DMS 273 (cell line): Measurements from ENCODE around the gene MYO5A.
"Not testable (repeated sequence)": the region's sequence is repeated elsewhere in the genome, so short reads cannot be mapped to it uniquely, and the experiment has no call there.

Experiments used
- DNase-seq: peaks from one replicate; lab custom pipeline; 2025; ENCODE audit not compliant: unreplicated experiment; lab: John Stamatoyannopoulos, UW

Gene MYO5A

DNA sequence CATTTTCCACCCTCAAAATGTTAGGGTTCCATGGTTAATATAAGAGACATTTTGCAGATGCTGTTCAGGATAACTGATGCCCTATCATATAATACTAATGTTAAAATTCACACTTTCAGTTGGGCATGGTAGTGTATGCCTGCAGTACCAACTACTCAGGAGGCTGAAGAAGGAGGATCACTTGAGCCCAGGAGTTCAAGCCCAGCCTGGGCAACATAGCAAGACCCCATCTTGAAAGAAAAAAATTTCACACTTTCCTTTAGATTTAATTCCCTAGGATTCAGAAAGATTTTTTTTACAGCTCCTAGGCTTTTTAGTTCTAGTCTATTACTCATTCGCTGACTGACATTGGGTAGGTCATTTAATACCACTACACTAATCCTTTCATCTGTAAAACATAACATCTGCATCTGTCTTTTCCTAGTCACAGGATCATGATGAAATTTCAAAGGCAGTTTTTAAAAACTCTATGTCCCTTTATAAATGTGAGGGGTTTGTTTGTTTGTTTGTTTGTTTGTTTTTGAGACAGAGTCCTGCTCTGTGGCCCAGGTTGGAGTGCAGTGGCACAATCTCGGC, 103.7 kb downstream of the MYO5A start:
- DNase-seq: no peak

GRCh38 chr15:52423852-52424251, 104.8 kb downstream of the MYO5A start:
- DNase-seq: no peak

GRCh38 chr15:52422001-52422400, 106.7 kb downstream of the MYO5A start:
- DNase-seq: no peak

DNA sequence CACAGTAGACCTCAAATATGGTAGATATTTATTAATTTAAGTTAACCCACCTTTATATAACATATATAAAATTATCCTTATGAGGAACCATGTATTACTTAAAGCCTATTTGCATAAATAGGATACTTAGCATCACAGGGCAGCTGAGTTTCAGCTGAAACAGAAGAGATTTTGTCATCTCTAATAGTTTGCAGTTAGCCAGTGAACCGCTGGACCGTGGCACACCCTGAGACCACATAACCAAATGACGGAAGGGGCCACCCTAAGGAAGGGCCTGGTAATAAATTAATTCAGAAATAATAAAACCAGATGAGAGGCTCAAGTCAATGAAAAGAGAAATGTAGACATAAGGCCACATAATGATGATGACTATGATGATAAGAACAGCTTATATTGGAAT, 107.7 kb downstream of the MYO5A start:
- DNase-seq: no peak

DNA sequence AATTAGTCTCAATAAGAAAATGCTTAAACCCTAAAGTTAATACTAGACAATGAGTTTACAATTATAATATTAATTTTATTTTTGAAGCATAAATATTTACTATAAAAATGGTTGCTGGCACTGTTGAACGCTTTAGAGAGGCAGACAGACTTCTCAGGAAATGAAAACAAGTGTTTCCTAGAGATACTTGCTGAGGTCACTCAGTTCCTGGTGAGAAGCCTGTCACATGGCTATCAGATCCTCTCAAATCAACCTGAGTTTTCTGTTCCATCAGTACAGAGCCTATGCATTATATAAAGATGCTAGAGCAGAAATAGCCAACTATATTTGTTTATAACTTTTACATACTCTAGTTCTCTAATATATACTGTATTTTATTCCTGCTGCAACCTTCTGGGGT, 109.2 kb downstream of the MYO5A start:
- DNase-seq: no peak

GRCh38 chr15:52417957-52418356, 110.7 kb downstream of the MYO5A start:
- DNase-seq: no peak

DNA sequence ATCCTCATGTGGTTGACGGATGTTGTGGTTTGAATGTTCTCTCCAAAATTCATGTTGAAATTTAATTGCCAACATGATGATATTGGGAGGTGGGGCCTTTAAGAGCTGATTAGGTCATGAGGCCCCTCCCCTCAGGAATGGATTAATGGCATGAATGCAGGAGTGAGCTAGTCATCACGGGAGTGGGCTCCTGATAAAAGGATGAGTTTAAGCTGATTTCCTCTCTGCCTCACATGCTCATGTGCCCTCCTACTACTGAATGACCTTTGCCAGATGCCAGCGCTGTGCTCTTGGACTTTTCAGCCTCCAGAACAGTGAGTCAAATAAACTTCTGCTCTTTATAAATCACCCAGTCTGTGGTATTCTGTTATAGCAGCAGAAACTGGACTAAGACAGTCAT, 111.2 kb downstream of the MYO5A start:
- DNase-seq: no peak

DNA sequence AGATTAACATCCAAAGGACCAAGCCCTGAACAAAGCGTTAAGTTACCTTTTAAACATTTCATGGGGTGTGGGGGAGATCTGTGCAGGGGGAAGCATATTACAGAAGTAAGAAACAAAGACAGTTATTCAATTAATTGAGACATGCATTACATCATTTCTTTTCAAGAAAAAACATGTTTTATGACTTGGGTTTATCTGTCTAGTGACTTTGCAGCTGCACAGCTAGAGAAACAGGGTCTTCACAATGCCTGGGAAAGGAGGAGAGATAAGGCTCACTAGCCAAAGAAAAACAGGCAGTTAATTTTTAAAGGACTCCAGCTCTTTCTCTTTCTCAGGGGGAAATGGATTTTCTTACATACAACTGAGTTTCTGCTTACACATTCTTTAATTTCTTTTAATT, 112.1 kb downstream of the MYO5A start:
- not testable (repeated sequence) for DNase-seq

DNA sequence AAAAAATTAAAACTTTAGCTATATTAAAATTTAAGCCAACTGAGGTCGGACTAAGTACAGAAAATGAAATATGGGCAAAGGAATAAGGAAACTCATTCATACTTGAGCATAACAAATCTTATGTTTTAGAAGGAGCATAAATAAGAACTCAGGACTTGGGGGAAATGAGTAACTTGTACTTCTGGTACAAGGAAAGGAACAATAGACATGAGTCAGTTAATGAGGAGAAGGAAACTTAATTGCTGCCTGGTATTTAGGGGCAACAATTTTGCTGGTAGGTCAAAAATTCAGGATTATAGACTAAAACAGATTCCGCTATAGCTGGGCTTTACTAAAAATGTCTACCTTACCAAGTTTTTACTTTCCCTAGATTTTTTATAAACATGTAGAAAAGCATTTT, 113.1 kb downstream of the MYO5A start:
- no peak for DNase-seq

DNA sequence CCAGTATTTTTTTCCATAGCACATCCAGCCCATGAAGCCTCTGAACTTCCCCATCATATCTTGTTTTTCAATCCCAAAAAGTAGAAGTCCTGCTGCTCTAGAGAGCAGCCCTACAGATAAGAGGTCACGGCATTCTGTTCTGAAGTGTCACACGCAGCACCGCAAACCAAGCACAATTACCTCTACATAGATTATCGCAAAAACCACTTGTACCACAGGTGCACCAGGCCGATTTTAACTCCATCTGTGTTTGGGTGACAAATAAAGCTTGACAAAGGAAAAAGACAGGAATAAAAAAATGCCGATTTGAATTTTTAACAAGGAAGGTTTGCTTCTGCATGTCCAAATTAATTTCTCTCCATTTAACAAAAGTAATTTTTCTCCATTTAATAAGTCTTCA, 113.7 kb downstream of the MYO5A start:
- no peak for DNase-seq

DNA sequence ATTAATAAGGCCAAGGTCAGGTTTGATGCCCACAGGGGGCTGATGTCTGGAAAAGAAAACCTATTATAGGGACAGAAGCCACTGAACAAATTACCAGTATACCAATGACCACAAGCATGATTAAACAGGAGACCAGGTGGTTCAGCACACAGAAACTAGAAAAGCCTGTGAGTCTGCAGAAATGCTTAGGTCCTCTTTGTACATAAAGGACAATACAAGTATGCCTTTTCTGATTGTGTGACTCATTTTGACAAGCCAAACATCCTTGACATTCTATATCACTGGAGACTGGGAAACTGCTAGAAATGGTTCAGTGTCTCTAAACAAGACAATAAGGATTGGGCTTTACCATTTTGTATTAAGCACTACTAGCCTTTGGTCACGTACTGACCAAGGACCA, 119.9 kb downstream of the MYO5A start:
- no peak for DNase-seq

- DNase-seq: no peak
Measured at GRCh38 chr15:52407374-52407773, 121.3 kb downstream of the MYO5A start.

DNA sequence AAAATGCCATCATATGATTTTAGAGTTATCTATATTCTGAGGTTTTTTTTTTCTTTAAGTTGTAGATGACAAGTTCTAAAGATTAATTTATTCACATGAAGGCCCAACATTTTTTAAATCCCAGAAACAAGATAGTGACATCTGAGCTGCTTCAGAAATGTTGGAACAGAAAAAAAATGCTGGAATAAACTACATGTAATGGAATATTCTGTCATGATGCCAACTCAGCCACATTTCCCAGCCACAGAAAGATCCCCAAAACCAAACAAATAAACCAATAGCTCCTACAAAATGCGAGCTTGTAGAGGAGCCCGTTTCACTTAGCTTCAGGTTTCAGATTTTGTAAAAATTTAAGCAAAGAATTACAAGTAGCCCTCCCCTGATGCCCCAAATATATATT, 122.1 kb downstream of the MYO5A start:
- no peak for DNase-seq

GRCh38 chr15:52405856-52406255, 122.8 kb downstream of the MYO5A start:
- DNase-seq: no peak

GRCh38 chr15:52397118-52397517, 131.6 kb downstream of the MYO5A start:
- DNase-seq: no peak

GRCh38 chr15:52394118-52394517, 134.6 kb downstream of the MYO5A start:
- DNase-seq: no peak

GRCh38 chr15:52392008-52392687, 136.5 kb downstream of the MYO5A start:
- DNase-seq: no peak

GRCh38 chr15:52391069-52391468, 137.6 kb downstream of the MYO5A start:
- no peak for DNase-seq

DNA sequence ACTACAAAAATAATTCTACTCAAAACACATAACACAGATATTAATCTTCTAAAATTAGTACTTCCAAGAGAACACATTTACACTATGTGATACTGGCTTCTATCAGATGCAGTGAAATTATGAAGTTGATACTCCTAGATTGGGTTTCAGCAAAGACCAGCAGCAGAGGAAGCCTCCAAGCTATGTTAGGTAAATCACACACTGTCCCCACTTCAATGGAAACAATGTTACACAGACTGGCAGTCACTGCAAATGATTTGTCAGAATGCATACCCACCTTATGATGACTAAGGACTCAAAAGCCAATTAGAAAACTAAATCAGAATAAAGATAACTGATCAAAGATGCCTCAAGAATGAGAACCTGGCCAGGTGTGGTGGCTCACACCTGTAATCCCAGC, 143.0 kb downstream of the MYO5A start:
- DNase-seq: no peak

DNA sequence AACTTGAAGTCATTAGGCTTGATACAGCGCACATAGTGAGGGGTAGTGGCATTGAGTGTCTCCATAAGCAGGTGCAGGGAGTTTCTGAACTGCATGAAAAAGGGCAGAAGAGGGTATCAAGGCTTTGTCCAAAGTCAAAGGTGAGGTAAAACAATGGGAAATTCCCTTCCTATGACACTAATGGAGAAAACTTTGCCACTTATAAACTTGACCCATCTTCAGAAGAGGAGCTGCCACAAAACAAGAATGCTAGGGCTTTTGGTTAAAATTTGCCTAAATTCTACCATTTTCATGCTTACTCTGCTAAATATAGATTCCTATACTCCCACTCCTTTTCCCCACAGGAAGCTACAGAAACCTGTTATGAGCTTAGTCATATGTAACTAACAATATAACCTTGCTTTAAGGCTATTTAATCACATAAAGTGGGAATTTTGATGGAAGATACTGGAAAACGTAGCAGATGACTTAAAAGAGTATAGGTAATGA, 145.5 kb downstream of the MYO5A start:
- DNase-seq: no peak

- no peak for DNase-seq
Measured at GRCh38 chr15:52382647-52383046, 146.0 kb downstream of the MYO5A start.

GRCh38 chr15:52379395-52380106, 149.1 kb downstream of the MYO5A start:
- DNase-seq: no peak
